GM12878 (cell line): ENCODE data around the gene LENG1. TPM values are rescaled to one million over a fixed set of nuclear protein-coding genes. Genes with fewer than 3 reads are reported as not detected.

Source experiments
- ATAC-seq: fragments of 200-7000 bp; cut with Tn5 transposase; 3 replicates; pipeline ENCODE4 v1.9.1; 2020; ENCODE audit warnings: mild to moderate bottlenecking, moderate library complexity
- BruUV-seq: library from RNA; stranded (reverse); fragments of 400-500 nt; replicated peaks from 2 replicates; lab custom pipeline; 2021; lab: Mats Ljungman, UMichigan
- CTCF ChIA-PET: fragments of 300-600 bp; sonication (Branson Sonifier 250); formaldehyde crosslinking; extraction: SDS; loops from one replicate; lab custom pipeline; 2021; ENCODE audit warnings: inconsistent platforms; lab: Yijun Ruan, JAX
- POLR2A ChIA-PET: fragments of 350-600 bp; formaldehyde crosslinking; extraction: SDS; loops from one replicate; lab custom pipeline; 2021; ENCODE audit warnings: inconsistent platforms; lab: Charles Lee
- RAD21 ChIA-PET: fragments of 300-600 bp; sonication (Branson Sonifier 250); formaldehyde crosslinking; loops from one replicate; lab custom pipeline; 2023; ENCODE audit warnings: antibody characterized with exemption; ENCODE audit not compliant: unreplicated experiment; lab: Charles Lee
- SMC1A ChIA-PET: fragments of 300-600 bp; sonication (Branson Sonifier 250); formaldehyde crosslinking; loops from one replicate; lab custom pipeline; 2023; ENCODE audit not compliant: unreplicated experiment, uncharacterized antibody; lab: Charles Lee
- DNase-seq: peaks from one replicate; pipeline ENCODE4 v3.0.0-alpha.2; 2011; ENCODE audit warnings: low read depth, low spot score
- FAIRE-seq: peaks from 3 replicates; lab custom pipeline; 2011; peaks lifted over from hg19 to GRCh38; lab: Jason Lieb, UNC
- H2AFZ ChIP-seq: 2 replicates; pipeline ENCODE4 v1.6.0; 2011; ENCODE audit warnings: low read depth, low read length, control low read depth; ENCODE audit not compliant: control insufficient read depth
- H3K27ac ChIP-seq: 2 replicates; pipeline ENCODE4 v1.5.1; 2011; ENCODE audit warnings: control low read depth; ENCODE audit not compliant: control insufficient read depth, insufficient read depth
- H3K27me3 ChIP-seq, 2 experiments: replicated peaks in 1 of 2; 2 replicates each; pipeline versions ENCODE4 v1.6.0 to v1.6.1; 2011; ENCODE audit warnings: low read length in 1 of 2; ENCODE audit not compliant: control insufficient read depth in 2 of 2, insufficient read depth in 2 of 2
- H3K36me3 ChIP-seq, 2 experiments: 2 replicates each; pipeline ENCODE4 v1.5.1; 2011; ENCODE audit warnings: low read length in 1 of 2; ENCODE audit not compliant: control insufficient read depth in 2 of 2, insufficient read depth in 2 of 2
- H3K4me1 ChIP-seq: 2 replicates; pipeline ENCODE4 v1.6.1; 2011; ENCODE audit warnings: mild to moderate bottlenecking, low read length, moderate library complexity, mixed read lengths; ENCODE audit not compliant: control insufficient read depth, insufficient read depth
- H3K4me2 ChIP-seq: 2 replicates; pipeline ENCODE4 v1.6.0; 2011; ENCODE audit warnings: control low read depth; ENCODE audit not compliant: control insufficient read depth, insufficient read depth
- H3K4me3 ChIP-seq: fragments of 200-600 bp; sonication (generic); 2 replicates; pipeline ENCODE4 v1.5.1; 2016
- H3K79me2 ChIP-seq: 2 replicates; pipeline ENCODE4 v1.6.0; 2011; ENCODE audit warnings: low read length; ENCODE audit not compliant: control insufficient read depth, insufficient read depth
- H3K9ac ChIP-seq: 2 replicates; pipeline ENCODE4 v1.8.0; 2011; ENCODE audit warnings: low read length, control low read depth, mixed read lengths; ENCODE audit not compliant: control insufficient read depth, insufficient read depth
- H3K9me3 ChIP-seq: replicated peaks from 3 replicates; pipeline ENCODE4 v1.5.1; 2011; ENCODE audit warnings: mild to moderate bottlenecking, low read length; ENCODE audit not compliant: control insufficient read depth, insufficient read depth
- H4K20me1 ChIP-seq: 2 replicates; pipeline ENCODE4 v1.6.0; 2011; ENCODE audit not compliant: control insufficient read depth, insufficient read depth
- CEBPB ChIP-seq, 2 experiments: fragments of 150-350 bp in 1 of 2; IDR thresholded peaks; 2 replicates each; pipeline ENCODE4 v1.6.1; 2012 to 2014; ENCODE audit warnings: low read depth in 2 of 2, low read length in 2 of 2, borderline replicate concordance in 1 of 2, inconsistent platforms in 1 of 2
- EP300 ChIP-seq, 2 experiments: fragments of 150-350 bp in 1 of 2; IDR thresholded peaks; 2 replicates each; pipeline ENCODE4 v1.6.1; 2011 to 2012; ENCODE audit warnings: low read depth in 2 of 2, low read length in 2 of 2, borderline replicate concordance in 1 of 2, improper control_type of control experiment in 1 of 2, inconsistent platforms in 1 of 2; ENCODE audit not compliant: control insufficient read depth in 1 of 2
- FOXK2 ChIP-seq: fragments of 450-650 bp; IDR thresholded peaks from 2 replicates; pipeline ENCODE4 v1.6.1; 2017; ENCODE audit warnings: mild to moderate bottlenecking, moderate library complexity
- JUNB ChIP-seq: IDR thresholded peaks from 2 replicates; pipeline ENCODE4 v1.6.1; 2016; ENCODE audit warnings: antibody characterized with exemption, mild to moderate bottlenecking
- KAT2A ChIP-seq: conservative IDR thresholded peaks from 2 replicates; pipeline ENCODE4 v1.6.1; 2011; ENCODE audit warnings: low read depth, low read length; ENCODE audit not compliant: control insufficient read depth
- KLF5 ChIP-seq: fragments of 450-650 bp; IDR thresholded peaks from 2 replicates; pipeline ENCODE4 v1.6.1; 2014; ENCODE audit warnings: mild to moderate bottlenecking; ENCODE audit not compliant: partially characterized antibody
- MXI1 ChIP-seq: fragments of 150-350 bp; IDR thresholded peaks from 2 replicates; pipeline ENCODE4 v1.6.1; 2011; ENCODE audit warnings: low read depth, mild to moderate bottlenecking, inconsistent platforms, low read length, improper control_type of control experiment
- NFIC ChIP-seq: IDR thresholded peaks from 2 replicates; pipeline ENCODE4 v1.6.1; 2012; ENCODE audit warnings: low read depth, mild to moderate bottlenecking, inconsistent platforms, low read length, moderate library complexity
- SMC3 ChIP-seq: IDR thresholded peaks from 2 replicates; pipeline ENCODE4 v1.6.1; 2011; ENCODE audit warnings: low read length, improper control_type of control experiment, borderline replicate concordance
- STAT1 ChIP-seq: fragments of 450-650 bp; conservative IDR thresholded peaks from 2 replicates; pipeline ENCODE4 v1.6.1; 2014; ENCODE audit warnings: antibody characterized with exemption, mild to moderate bottlenecking
- STAT3 ChIP-seq: IDR thresholded peaks from 2 replicates; pipeline ENCODE4 v1.6.1; 2011; ENCODE audit warnings: low read depth, low read length, improper control_type of control experiment
- TBL1XR1 ChIP-seq: IDR thresholded peaks from 2 replicates; pipeline ENCODE4 v1.6.1; 2012; ENCODE audit warnings: low read depth, low read length, improper control_type of control experiment
- WGBS: methylation state at CpG from one replicate; pipeline ENCODE4 v1.1.6; 2016; ENCODE audit warnings: low lambda C conversion rate; ENCODE audit not compliant: insufficient replicate concordance, insufficient coverage; ENCODE audit errors: missing lambda C conversion rate; 5-methylcytosine and 5-hydroxymethylcytosine counted together
- in situ Hi-C: fragments of 300-500 bp; cut with MboI; formaldehyde crosslinking; loops from 9 replicates; pipeline ENCODE4 v1.14.3; 2018; ENCODE audit warnings: mixed read lengths
- intact Hi-C: fragments of 100-400 bp; cut with micrococcal nuclease; formaldehyde crosslinking; loops from one replicate; pipeline ENCODE4 v1.14.2; 2022; ENCODE audit not compliant: unreplicated experiment
- polyA plus RNA-seq, 11 experiments: library from polyadenylated mRNA; depleted of rRNA in 4 of 11; unstranded in 6 of 11; stranded (reverse) in 5 of 11; fragments of >200 nt; fragmentation: Nextera tagmentation in 4 of 11; fragmentation: Illumina TruSeq in 1 of 11; extraction: Ambion mirVana in 4 of 11; extraction: Trizol in 1 of 11; gene quantifications; 1 replicate in 1 of 11; 2 replicates in 10 of 11; pipeline versions ENCODE4 v1.2.1 to v1.2.3, GENCODE V29; 2011 to 2016; ENCODE audit warnings: inconsistent platforms in 2 of 11, missing spikeins in 2 of 11, low read depth in 1 of 11
- total RNA-seq, 4 experiments: library from RNA; depleted of rRNA in 3 of 4; stranded (reverse); fragments of >200 nt in 3 of 4; fragmentation: Illumina TruSeq in 1 of 4; extraction: Trizol in 1 of 4; gene quantifications; 2 replicates each; pipeline versions ENCODE4 v1.2.1 to v1.2.3, GENCODE V29; 2013 to 2021
- TF ChIP-seq, protein P1 (sequence below): IDR thresholded peaks from 2 replicates; pipeline ENCODE4 v1.6.1; 2012; ENCODE audit warnings: low read depth, low read length, improper control_type of control experiment
- TF ChIP-seq, protein P2 (sequence below): IDR thresholded peaks from 2 replicates; pipeline ENCODE4 v1.6.1; 2012; ENCODE audit warnings: low read depth, low read length, improper control_type of control experiment

The LENG1 gene
- total and polyA plus RNA-seq, 10 of the 15 experiments (the other 5 are each of a cell fraction or from before 2014, with no cell fraction given): 0.21 to 10.8 (median 5.8) TPM

DNA sequence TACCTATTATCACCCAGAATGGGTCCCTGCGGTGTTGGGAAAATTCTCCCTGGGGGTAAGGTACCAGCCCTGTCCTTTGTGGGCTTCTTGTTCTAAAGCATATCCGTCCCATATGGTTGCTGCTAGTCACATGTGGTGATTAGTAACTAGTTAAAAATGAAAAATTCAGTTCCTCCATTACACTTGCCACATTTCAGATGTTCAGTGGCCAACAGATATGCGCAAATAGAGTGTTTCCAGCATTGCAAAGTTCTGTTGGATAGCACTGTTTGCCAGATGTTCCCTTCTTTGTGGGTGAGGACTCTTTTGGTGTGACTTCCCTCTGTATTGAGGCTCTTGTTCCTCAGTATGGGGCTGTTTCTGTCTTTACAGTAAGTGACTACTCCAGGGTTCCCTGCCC lies 18.2 kb downstream of the LENG1 start:
- POLR2A ChIA-PET: no interaction called here
- no TSS peak for BruUV-seq
- H4K20me1 ChIP-seq: peaks cover 12% of the 10 kb centered on the region

More for the DNA sequence above, 18.2 kb downstream of the LENG1 start:
- Histone ChIP-seq H3K4me3 (no peak overlapping the region), H3K36me3 (peaks cover 28 to 30% of the 10 kb centered on the region in 2 experiments; a peak in 3 of 4 replicates), H3K79me2 (peaks cover 40% of the 10 kb centered on the region), H3K27me3 (no peaks in the 10 kb centered on the region), H2AFZ (no peak overlapping the region), H3K4me1 (peaks cover 13% of the 10 kb centered on the region), H3K9me3 (no peaks in the 10 kb centered on the region), H3K4me2 (no peak overlapping the region), H3K27ac (no peak overlapping the region), H3K9ac (no peak overlapping the region)
- ChIA-PET RAD21 (no interaction called here), CTCF (no interaction called here), SMC1A (no interaction called here)
- FAIRE-seq (no peak), DNase-seq (no peak), ATAC-seq (no peak)
- TF ChIP-seq CEBPB (IDR thresholded peaks at IDR 0.05; ENCODE audit: borderline replicate concordance in 1 of 2, low read depth in 2 of 2, low read length in 2 of 2) (no peak), NFIC (no peak), KLF5 (no peak), FOXK2 (no peak), EP300 (IDR thresholded peaks at IDR 0.05; ENCODE audit: borderline replicate concordance in 1 of 2, control insufficient read depth in 1 of 2, low read depth in 2 of 2, low read length in 2 of 2) (no peak), JUNB (no peak), STAT1 (no peak), MXI1 (no peak), STAT3 (no peak), KAT2A (no peak), SMC3 (no peak), TBL1XR1 (no peak)
- TF ChIP-seq, protein P1, sequence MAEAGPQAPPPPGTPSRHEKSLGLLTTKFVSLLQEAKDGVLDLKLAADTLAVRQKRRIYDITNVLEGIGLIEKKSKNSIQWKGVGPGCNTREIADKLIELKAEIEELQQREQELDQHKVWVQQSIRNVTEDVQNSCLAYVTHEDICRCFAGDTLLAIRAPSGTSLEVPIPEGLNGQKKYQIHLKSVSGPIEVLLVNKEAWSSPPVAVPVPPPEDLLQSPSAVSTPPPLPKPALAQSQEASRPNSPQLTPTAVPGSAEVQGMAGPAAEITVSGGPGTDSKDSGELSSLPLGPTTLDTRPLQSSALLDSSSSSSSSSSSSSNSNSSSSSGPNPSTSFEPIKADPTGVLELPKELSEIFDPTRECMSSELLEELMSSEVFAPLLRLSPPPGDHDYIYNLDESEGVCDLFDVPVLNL: no peak
- TF ChIP-seq, protein P2, sequence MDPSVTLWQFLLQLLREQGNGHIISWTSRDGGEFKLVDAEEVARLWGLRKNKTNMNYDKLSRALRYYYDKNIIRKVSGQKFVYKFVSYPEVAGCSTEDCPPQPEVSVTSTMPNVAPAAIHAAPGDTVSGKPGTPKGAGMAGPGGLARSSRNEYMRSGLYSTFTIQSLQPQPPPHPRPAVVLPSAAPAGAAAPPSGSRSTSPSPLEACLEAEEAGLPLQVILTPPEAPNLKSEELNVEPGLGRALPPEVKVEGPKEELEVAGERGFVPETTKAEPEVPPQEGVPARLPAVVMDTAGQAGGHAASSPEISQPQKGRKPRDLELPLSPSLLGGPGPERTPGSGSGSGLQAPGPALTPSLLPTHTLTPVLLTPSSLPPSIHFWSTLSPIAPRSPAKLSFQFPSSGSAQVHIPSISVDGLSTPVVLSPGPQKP: no peak
- WGBS: 96% methylated on average over 3 of the region's 3 CpGs
- in situ Hi-C loops: loop anchor here (25.0 kb wide), 1 partner anchor 1521 kb away; the partner anchor contains the start of gene U2AF2
- intact Hi-C loops: no loop called here
